IgD-negative memory B cell (primary cell): Measurements from ENCODE around the gene SLC35A2. TPM values are rescaled to one million over a fixed set of nuclear protein-coding genes. Genes with fewer than 3 reads are reported as not detected.
A peak's percentile ranks its signal among the peaks of the same experiment; 100 is the strongest.
"Not testable (repeated sequence)": the region's sequence is repeated elsewhere in the genome, so short reads cannot be mapped to it uniquely, and the experiment has no call there.

Experiments used
- H3K27ac Mint-ChIP-seq, 3 donors: one replicate each; pipeline ENCODE4 v1.8.0; 2020 to 2022; ENCODE audit warnings: mild to moderate bottlenecking in 3 of 3, mixed read lengths in 3 of 3, moderate library complexity in 1 of 3
- H3K27me3 Mint-ChIP-seq: one replicate; pipeline ENCODE4 v1.8.0; 2021; ENCODE audit warnings: mixed read lengths
- H3K36me3 Mint-ChIP-seq: one replicate; pipeline ENCODE4 v1.8.0; 2020; ENCODE audit warnings: mild to moderate bottlenecking, mixed read lengths
- H3K4me1 Mint-ChIP-seq, 3 donors: one replicate each; pipeline ENCODE4 v1.8.0; 2020 to 2022; ENCODE audit warnings: mixed read lengths in 3 of 3, mild to moderate bottlenecking in 1 of 3
- H3K4me3 Mint-ChIP-seq, 4 donors: one replicate each; pipeline ENCODE4 v1.8.0; 2020 to 2022; ENCODE audit warnings: mild to moderate bottlenecking in 4 of 4, mixed read lengths in 4 of 4, moderate library complexity in 3 of 4
- H3K9me3 Mint-ChIP-seq, 3 donors: one replicate each; pipeline ENCODE4 v1.8.0; 2020 to 2021; ENCODE audit warnings: mixed read lengths in 3 of 3, mild to moderate bottlenecking in 1 of 3
- polyA plus RNA-seq: library from polyadenylated mRNA; unstranded; fragments of 300-500 nt; fragmentation: Illumina TruSeq; gene quantifications from one replicate; pipeline ENCODE4 v1.2.3, GENCODE V29; 2021

The SLC35A2 gene
- polyA plus RNA-seq, 1 donor from 2014 or later, result 9.6 TPM

DNA sequence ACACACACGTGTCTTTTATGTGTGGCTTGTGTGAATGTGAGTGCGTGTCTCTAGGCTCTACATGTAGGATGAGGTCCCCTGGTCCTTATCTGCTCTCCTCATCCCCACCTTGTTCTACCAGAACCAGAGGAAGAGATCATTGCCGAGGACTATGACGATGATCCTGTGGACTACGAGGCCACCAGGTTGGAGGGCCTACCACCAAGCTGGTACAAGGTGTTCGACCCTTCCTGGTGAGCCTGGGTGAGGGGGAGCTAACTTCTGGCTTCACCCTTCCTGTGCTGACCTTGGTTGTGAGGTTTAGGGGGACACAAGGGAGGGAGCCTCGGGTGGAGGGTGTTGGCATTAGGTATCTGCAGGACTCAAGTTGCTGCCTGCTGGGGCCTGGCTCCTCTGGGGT is 10.4 kb downstream of the SLC35A2 start:
- Mint-ChIP-seq H3K4me3 (no peak overlapping the region), H3K27me3 (no peaks in the 10 kb centered on the region), H3K9me3 (no peaks in the 10 kb centered on the region), H3K4me1 (peaks cover 0 to 13% (median 2%) of the 10 kb centered on the region in 3 donors), H3K27ac (peak overlapping the region in 1 of 3 donors; percentile 73), H3K36me3 (peaks cover 4% of the 10 kb centered on the region)

DNA sequence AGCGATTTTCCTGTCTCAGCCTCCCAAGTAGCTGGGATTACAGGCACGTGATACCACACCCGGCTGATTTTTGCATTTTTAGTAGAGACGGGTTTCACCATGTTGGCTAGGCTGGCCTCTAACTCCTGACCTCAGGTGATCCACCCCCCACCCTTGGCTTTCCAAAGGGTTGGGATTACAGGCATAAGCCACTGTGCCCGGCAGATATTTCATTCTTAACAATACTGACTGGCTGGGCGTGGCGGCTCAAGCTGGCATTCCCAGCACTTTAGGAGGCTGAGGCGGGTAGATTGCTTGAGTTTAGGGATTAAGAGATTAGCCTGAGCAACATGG is 12.4 kb downstream of the SLC35A2 start:
- no peaks in the 10 kb centered on the region for H3K9me3 Mint-ChIP-seq
- H3K27ac Mint-ChIP-seq, result peak overlapping the region in 1 of 3 donors; percentile 88
- peak overlapping the region in 1 of 4 donors; percentile 12 for H3K4me3 Mint-ChIP-seq
- H3K4me1 Mint-ChIP-seq, result peaks cover 0 to 13% (median 2%) of the 10 kb centered on the region in 3 donors
- H3K36me3 Mint-ChIP-seq, result peaks cover 2% of the 10 kb centered on the region
- H3K27me3 Mint-ChIP-seq, result no peaks in the 10 kb centered on the region

DNA sequence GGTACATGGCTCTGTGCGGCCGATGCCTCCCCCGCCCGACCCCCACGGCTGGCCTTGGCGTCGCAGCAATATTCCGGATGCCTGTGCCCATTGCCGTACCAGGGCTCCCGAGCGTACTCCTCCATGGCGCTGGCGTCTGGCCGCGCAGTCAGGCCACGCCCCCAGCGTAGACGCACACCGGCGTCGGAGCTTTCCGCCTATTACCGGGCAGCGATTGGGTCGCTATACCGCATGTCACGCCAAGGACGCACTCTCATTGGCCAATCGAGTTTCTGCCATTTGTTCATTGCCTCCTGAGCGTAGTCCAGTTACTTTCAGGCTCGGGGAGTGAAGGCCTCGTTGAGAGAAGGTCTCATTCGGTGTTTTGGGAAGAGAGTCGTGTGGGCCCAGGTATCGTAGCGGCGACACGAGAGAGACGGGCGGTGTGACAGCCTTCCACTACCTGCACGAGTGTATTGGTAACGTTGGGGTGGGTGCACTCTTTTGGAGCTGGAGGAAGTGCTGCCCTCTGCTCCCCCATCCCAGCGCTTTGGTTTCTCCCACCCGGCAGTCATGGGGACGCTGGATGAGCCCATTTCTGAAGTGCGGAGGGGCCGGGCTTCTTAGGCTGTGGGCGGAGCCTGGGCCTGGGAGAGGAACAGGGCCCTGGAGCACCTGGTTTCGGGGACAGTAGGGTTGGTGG is 13.7 kb downstream of the SLC35A2 start, which contains the start of the genes PQBP1 and TIMM17B:
Gene PQBP1, plus strand, starts transcription at position 306 of the 682 bp plus-strand sequence. CDS start 580 bp downstream, outside the sequence.
Gene TIMM17B, minus strand, starts transcription at position 144 of the 682 bp plus-strand sequence. Its CDS starts 19 bp downstream, at position 125.
- Mint-ChIP-seq H3K4me1 (peaks cover 0 to 13% (median 2%) of the 10 kb centered on the region in 3 donors), H3K27me3 (no peaks in the 10 kb centered on the region), H3K27ac (peak within 1 kb of the TSS; percentile 61 to 97 (median 90))

DNA sequence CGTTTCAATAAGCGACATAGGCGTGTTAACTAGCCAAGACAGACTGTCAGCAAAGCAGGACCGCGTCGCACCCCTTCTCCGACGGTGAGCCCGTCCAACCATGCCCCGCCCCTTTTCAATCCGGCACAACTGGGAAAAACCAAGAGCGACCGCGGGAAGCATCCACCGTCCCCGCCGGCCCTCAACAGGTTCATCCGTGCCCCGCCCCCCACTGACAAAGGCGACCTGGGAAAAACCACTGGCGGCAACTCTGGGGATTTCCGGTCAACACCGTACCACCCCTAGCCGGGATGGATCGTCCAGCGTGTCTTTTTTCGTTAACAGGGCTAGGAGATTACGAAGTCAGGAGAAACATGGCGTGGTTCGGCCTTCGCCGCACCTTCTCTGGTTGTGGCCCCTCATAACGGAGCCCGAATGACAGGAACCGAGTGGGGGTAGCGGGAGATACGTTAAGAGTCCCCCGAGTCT is 14.3 kb downstream of the SLC35A2 start:
- H3K27ac Mint-ChIP-seq, result peak overlapping the region; percentile 61 to 97 (median 90)
- no peaks in the 10 kb centered on the region for H3K27me3 Mint-ChIP-seq
- H3K4me3 Mint-ChIP-seq, result peak overlapping the region; percentile 75 to 94 (median 90)
- no peaks in the 10 kb centered on the region for H3K9me3 Mint-ChIP-seq
- H3K36me3 Mint-ChIP-seq, result no peaks in the 10 kb centered on the region
- H3K4me1 Mint-ChIP-seq, result peaks cover 0 to 13% (median 2%) of the 10 kb centered on the region in 3 donors

More for the DNA sequence above, 13.7 kb downstream of the SLC35A2 start, which contains the start of the genes PQBP1 and TIMM17B:
- no peaks in the 10 kb centered on the region for H3K36me3 Mint-ChIP-seq
- peak within 1 kb of the TSS; percentile 75 to 94 (median 90) for H3K4me3 Mint-ChIP-seq
- no peaks in the 10 kb centered on the region for H3K9me3 Mint-ChIP-seq

DNA sequence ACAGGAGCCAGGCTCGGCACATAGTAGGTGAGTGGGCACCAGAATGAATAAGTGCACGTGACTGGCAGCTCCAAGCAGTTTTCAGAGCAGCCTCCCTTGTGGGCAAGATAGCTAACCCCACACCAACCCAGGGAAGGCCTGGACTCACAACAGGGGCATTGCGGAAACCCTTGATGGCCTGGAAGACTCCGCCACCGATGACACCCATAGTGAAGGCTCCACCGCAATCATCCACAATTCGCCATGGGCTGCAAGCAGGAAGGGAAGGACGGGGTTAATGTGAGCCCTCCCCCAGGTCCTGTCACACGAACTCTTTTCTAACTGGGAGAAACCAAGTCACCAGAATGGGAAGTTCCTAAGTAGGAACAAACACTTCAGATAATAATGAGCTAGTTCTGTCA is 14.8 kb downstream of the SLC35A2 start:
- Mint-ChIP-seq H3K27ac (peak overlapping the region; percentile 61 to 97 (median 90)), H3K4me1 (peaks cover 0 to 13% (median 2%) of the 10 kb centered on the region in 3 donors), H3K4me3 (peak overlapping the region; percentile 75 to 94 (median 90)), H3K27me3 (no peaks in the 10 kb centered on the region), H3K9me3 (no peaks in the 10 kb centered on the region), H3K36me3 (no peaks in the 10 kb centered on the region)

DNA sequence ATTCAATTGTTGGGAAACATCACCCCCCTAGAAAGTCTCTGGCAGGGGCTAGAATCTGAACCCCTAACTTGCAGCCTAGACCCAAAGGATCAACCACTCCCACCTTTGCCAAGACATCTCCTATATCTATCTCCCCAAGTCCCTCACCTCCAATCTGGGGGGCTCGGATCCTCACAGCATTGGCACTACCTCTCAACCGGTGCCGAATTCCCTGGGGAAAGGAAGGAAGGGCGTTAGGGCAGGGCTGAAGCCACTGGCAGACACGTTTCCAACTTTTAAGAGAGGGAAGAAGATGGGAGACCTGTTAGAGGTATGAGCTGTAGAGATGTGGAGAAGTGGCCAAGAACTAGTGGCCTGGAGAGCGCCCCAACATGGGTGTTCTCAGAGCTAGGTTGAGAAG is 16.6 kb downstream of the SLC35A2 start:
- Mint-ChIP-seq H3K9me3 (no peaks in the 10 kb centered on the region), H3K4me1 (peaks cover 0 to 15% (median 6%) of the 10 kb centered on the region in 3 donors), H3K27me3 (peaks cover 1% of the 10 kb centered on the region), H3K27ac (peak overlapping the region in 1 of 3 donors; percentile 68), H3K36me3 (no peaks in the 10 kb centered on the region), H3K4me3 (peak overlapping the region in 1 of 4 donors; percentile 65)

DNA sequence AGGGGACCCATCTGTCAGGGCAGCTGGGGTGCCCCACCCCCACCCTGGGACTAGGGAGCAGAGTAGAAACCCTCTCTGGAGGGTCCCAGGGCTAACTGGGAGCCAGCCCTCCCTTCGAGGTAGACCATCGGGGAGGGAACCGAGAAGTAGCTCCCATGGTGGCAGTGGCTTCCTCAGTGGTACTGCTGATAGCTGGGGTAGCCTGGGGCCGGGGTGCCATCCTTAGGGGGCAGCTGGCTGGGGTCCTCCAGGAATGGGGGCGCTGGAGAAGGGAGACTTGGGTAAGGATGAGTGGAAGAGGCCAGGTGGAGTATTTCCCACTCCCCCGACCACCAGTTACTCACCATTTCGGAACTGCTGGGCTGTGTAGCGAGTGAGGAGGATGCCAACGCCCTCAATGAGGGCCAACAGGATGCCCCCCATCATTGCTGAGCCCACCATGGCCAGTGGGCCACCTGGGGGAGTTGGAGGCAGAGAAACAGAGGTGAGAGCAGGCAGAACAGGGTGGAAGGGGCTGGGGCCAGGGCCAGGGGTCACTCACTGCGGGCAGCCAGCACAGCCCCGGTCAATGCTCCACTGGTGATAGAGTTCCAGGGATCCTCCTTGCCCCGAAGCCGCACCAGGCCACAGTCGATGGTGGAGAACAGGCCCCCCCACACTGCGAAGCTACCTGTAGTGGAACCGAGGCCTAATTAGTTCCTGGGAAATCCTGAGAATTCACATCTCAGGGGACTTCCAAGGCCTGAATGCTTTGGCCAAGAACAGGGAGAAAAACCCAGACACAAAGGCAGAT is 17.7 kb downstream of the SLC35A2 start:
- Mint-ChIP-seq H3K36me3 (no peaks in the 10 kb centered on the region), H3K9me3 (no peaks in the 10 kb centered on the region), H3K27ac (peak overlapping the region in 1 of 3 donors; percentile 78), H3K4me1 (peaks cover 0 to 13% (median 6%) of the 10 kb centered on the region in 3 donors), H3K27me3 (peaks cover 1% of the 10 kb centered on the region), H3K4me3 (peak overlapping the region in 1 of 4 donors; percentile 65)

DNA sequence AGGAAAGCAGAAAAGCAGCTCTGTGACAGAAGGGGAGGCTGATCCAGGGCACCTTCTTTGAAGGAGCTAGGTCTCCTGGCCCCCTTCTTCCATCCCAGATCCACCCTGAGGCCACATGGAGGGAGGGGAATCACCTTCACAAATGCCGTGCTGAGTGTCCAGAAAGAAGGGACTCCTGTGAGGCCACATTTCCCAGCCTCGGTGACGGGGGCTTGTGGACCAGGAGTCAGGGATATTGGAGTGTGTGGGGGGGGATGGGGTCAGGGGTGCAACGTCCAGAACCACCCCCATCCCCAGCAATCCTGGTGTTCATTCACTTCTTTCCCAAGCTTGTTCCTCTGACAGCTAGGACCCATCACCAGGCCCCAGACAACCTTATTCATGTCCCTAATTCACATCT is 18.6 kb downstream of the SLC35A2 start:
- peaks cover 1% of the 10 kb centered on the region for H3K27me3 Mint-ChIP-seq
- peaks cover 0 to 10% (median 6%) of the 10 kb centered on the region in 3 donors for H3K4me1 Mint-ChIP-seq
- peak overlapping the region in 2 of 4 donors; percentile 21 to 47 for H3K4me3 Mint-ChIP-seq
- no peaks in the 10 kb centered on the region for H3K36me3 Mint-ChIP-seq
- no peak overlapping the region for H3K27ac Mint-ChIP-seq
- no peaks in the 10 kb centered on the region for H3K9me3 Mint-ChIP-seq

DNA sequence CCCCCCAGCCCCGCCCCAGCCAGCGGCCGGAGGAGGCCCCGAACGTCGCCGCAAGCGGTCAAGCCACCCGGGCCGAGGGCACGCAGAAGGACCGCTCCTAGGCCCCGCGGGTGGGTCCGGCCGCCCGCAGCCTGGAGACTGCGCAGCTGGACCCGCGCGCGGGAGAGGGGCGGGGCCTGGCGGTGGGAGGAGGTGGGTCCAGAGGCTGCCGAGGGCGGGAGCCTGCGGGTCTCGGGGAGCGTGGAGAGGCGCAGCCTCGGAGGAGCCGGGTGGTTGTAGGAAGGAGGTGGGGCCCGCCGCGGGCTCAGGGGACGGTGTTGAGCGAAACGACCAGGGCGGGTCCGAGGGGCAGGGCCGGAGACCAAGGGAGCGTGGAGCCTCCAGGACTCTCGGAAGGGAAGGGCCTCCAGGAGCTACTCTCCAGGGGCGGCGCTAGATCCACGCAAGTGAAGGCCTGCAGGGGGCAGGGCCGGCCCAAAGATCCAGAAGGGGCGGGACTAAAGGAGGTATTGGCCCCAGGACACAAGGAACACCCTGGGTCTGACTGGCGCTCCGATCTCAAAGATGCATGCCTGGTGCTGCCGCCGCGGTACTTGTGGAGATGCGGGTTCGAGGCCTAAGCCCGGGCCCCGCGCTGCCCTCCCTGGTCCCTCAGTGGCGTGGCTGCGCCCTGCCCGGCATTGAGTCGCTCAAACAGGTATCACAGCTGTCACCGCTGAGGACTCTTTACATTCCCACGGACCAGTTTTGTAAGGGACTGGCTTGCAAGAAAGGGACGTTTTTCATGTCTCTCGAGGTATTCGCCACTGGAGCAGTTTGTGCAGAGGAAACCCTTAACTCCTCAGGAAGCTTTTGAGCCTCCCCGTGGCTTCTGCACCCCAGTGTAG is 19.8 kb downstream of the SLC35A2 start:
- Mint-ChIP-seq H3K27ac (peak overlapping the region; percentile 59 to 83 (median 81)), H3K27me3 (peaks cover 1% of the 10 kb centered on the region), H3K9me3 (no peaks in the 10 kb centered on the region), H3K4me1 (peaks cover 0 to 6% (median 5%) of the 10 kb centered on the region in 3 donors), H3K36me3 (no peaks in the 10 kb centered on the region), H3K4me3 (peak overlapping the region; percentile 82 to 91 (median 88))

DNA sequence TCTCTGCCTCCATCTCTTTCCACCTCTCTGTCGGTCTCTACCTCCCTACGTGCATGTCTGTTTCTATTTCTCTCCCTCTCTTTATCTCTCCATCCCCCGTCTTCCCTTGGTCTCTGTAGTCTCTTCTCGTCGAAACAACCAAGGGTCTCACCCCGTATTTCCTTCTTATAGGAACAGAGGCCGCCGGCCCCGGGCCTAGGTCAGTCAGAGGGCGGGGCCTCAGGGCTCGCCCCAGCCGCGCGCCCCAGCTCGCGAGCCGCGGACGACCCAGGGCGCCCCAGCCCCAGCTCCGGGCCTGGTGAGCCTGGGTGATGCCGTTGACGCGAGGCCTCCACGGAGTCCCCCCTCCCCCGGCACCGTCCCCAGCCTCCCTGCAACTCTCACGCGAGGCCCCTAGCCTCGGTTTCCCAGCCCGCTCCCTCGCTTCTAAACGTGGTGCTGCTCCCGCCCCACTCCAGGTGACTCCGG is 20.5 kb downstream of the SLC35A2 start:
- peak overlapping the region; percentile 86 to 91 (median 88) for H3K4me3 Mint-ChIP-seq
- H3K9me3 Mint-ChIP-seq, result no peaks in the 10 kb centered on the region
- peaks cover 1% of the 10 kb centered on the region for H3K27me3 Mint-ChIP-seq
- peaks cover 0 to 4% (median 2%) of the 10 kb centered on the region in 3 donors for H3K4me1 Mint-ChIP-seq
- H3K36me3 Mint-ChIP-seq, result no peaks in the 10 kb centered on the region
- peak overlapping the region; percentile 59 to 81 (median 64) for H3K27ac Mint-ChIP-seq

DNA sequence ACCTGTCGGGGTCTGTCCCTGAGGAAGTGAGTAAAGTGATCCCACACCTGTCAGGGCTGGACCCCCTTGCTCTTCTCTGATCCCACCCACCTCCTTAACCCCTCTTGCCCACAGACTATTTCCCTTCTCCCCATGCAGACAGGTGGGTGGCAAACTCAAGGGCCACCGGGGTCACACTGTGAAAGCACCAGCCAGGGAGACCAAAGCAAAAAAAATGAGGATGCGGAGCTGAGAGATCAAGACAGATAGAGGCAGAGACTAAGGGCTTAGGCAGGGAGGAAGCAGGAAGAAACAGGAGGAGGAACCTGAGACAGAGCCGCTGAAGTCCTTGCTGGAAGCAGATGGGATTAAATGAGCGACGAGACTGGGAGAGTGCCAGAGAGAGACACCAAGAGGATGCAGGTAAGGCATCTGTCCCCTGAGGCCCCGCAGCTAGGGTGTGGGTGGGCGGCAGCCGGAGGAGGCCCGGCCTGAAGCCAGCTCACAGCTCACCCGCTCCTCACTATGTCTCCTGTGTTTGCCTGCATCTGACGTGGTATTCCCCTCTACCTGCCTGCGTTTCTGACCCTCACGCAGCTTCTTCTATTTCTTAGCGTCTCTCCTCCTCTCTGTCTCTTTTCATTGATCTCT is 21.0 kb downstream of the SLC35A2 start:
- H3K9me3 Mint-ChIP-seq, result no peaks in the 10 kb centered on the region
- peaks cover 1% of the 10 kb centered on the region for H3K27me3 Mint-ChIP-seq
- H3K4me3 Mint-ChIP-seq, result peak overlapping the region; percentile 86 to 91 (median 88)
- H3K36me3 Mint-ChIP-seq, result no peaks in the 10 kb centered on the region
- peak overlapping the region; percentile 59 to 81 (median 64) for H3K27ac Mint-ChIP-seq
- H3K4me1 Mint-ChIP-seq, result peaks cover 0 to 4% (median 2%) of the 10 kb centered on the region in 3 donors

DNA sequence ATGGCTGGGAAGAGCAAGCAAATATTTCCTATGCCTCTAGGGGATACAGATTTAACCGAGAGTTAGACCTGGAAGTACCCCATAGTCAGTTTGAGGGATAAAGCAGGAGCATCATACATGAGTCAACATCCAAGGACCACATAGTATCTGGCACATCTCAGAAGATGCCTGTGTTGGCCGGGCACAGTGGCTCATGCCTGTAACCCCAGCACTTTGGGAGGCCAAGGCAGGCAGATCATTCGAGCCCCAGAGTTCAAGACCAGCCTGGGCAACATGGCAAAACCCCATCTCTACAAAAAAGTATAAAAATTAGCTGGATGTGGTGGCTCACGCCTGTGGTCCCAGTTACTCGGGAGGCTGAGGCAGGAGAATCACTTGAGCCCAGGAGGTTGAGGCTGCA is 24.9 kb downstream of the SLC35A2 start:
- not testable (repeated sequence) for H3K4me3 Mint-ChIP-seq, H3K27me3 Mint-ChIP-seq, H3K36me3 Mint-ChIP-seq, H3K4me1 Mint-ChIP-seq, H3K9me3 Mint-ChIP-seq
- peak overlapping the region in 1 of 3 donors; percentile 35 for H3K27ac Mint-ChIP-seq

DNA sequence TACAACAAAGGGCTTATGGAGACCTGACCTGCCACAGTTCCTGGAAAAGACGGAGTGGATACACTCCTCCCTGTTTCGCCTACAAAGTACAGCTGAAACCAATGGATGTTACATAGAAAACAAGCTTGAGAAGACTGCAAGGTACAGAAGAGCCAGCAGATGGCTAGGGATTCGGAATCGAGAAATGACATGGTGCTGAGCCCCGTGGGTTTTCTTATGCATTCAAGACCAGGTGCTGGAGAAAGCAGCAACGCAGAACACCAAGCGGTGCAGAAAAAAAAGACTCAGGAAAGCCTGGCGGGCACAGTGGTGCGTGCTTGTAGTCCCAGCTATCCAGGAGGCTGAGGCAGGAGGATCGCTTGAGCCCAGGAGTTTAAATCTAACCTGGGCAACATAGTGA is 27.7 kb downstream of the SLC35A2 start:
- peaks cover 0 to 2% (median 0%) of the 10 kb centered on the region in 3 donors for H3K9me3 Mint-ChIP-seq
- no peaks in the 10 kb centered on the region for H3K36me3 Mint-ChIP-seq
- no peaks in the 10 kb centered on the region for H3K27me3 Mint-ChIP-seq
- H3K4me3 Mint-ChIP-seq, result no peak overlapping the region
- H3K27ac Mint-ChIP-seq, result no peak overlapping the region
- peaks cover 0 to 2% (median 0%) of the 10 kb centered on the region in 3 donors for H3K4me1 Mint-ChIP-seq

DNA sequence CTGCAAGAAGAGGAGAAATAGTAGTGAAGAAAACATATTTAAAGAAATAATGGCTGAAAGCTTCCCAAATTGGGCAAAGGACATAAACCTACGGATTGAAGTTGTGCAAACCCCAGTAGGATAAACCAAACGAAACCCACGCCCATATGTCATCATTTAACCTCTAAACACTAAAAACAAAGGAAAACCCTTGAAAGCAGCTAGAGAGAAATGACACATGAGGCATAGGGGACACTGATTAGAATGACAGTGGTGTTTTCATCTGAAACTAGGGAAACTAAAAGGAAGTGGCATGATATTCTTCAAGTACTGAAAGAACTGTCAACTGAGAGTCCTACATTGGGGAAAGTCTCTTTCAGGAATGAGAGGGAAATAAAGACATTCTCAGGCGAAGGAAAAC is 34.5 kb downstream of the SLC35A2 start:
- H3K4me3 Mint-ChIP-seq, H3K36me3 Mint-ChIP-seq, H3K27ac Mint-ChIP-seq, H3K9me3 Mint-ChIP-seq, H3K4me1 Mint-ChIP-seq, H3K27me3 Mint-ChIP-seq: not testable (repeated sequence)
